GM19328 (cell line): ENCODE data around the gene SDC4.

Source experiments
- ATAC-seq: cut with Tn5 transposase; IDR thresholded peaks from one replicate; pipeline ENCODE4 v1.9.1; 2021; ENCODE audit warnings: mild to moderate bottlenecking, moderate library complexity; ENCODE audit not compliant: unreplicated experiment

Gene SDC4

DNA sequence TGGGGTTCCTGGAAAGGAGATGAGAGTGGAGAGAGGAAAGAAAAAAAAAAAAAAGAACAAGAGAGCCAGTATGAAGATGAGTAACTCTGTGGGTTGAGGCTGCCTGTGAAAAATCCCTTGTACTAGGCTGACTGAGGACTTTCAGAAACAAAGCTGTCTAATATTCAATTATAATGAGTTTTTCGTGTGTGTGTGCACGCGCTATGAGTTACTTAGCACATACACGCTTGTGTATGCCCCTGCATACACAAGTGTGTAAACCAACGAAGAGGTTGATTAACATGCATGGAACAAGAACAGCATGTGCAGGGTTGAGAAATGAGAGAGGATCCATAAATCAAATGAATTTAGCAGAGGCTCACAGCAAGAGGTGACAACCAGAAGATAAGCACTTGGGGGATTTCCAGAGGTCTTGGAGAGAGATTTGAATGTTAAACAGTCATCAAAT lies 46.4 kb downstream of the SDC4 start:
- no peak for ATAC-seq

- ATAC-seq, result no peak
Measured at GRCh38 chr20:45300961-45301360, 47.3 kb downstream of the SDC4 start.

- ATAC-seq, result no peak
Measured at GRCh38 chr20:45299786-45300185, 48.4 kb downstream of the SDC4 start.

GRCh38 chr20:45297786-45298497 lies 50.3 kb downstream of the SDC4 start:
- no peak for ATAC-seq

- no peak for ATAC-seq
Measured at GRCh38 chr20:45294659-45295058, 53.6 kb downstream of the SDC4 start.

DNA sequence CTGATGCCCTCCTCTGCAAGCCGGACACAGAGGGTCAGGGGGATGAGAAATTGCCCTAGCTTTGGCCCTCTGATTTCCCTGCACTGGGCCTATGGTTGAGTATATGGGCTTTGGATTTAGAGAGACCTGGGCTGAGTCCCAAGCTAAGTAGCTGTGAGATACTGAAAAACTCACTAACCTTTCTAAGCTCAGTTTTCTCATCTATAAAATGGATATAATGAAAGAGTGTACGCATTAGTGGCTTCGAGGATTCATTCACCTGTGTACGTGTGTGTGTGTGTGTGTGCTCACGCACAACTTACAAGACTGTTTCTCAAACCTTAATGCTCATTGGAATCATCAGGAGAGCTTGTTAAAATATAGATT lies 54.2 kb downstream of the SDC4 start:
- ATAC-seq, result no peak

DNA sequence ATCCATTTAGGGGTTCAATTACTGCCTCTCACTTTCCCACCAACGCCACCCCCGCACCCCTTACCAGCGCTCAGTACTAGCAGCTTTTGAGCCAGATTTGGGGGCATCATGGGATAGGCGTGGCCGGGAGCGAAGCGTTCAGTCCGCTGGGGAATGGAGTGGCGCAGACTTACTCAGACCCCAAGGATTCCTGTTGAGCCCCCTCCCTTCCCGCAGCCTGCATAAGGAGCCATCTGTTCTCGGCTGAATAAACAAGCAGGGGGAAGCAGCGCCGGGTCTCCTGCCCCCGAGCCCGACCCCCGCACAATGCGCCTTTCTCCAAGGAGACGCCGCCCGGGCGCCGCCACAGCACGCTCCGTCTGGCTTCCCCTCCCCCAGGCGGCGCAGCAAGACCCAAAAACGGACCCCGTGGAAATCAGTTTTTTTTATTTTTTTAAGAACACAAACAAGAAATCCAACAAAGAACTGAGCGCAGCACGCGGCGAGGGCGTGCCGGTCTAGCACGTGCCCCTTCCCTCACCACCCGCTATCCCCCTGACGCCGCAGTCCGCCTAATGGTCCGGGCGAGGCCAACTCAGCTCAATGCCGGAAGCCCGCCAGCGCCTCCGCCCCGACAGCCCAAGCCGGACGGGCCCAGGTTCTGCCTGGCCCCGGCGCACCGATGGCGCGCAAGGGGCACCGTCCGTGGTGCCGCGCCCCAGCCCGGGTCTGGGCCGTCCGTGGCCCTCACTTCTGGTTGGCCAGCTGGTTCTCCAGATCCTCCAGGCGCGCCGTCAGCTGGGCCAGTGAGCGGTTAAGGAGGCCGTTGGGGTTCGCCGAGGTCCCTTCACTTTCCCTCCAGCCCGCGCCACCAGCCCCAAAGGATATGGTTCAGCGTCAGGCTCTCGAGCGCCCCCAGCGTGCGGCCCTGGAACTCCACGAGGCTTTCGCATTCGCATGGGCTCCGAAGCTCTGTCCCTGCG lies 54.9 kb downstream of the SDC4 start:
- no peak for ATAC-seq

GRCh38 chr20:45292343-45292742 lies 55.9 kb downstream of the SDC4 start:
- ATAC-seq, result no peak

DNA sequence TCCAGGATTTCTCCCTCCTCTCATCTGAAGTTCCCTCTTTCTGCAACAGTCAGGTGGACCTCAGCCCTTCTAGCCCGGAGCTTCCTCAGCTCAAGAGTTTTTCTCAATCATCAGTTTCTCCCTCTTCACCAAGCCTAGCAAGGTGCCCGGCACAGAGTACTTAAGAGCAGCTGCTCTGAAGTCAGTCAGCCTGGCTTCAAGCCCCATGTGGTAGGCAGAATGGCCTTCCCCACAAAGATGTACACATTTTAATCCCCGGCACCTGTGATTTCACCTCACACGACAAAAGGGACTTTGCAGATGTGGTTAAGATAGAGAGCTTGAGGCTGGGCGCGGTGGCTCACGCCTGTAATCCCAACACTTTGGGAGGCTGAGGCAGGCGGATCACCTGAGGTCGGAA lies 56.7 kb downstream of the SDC4 start:
- no peak for ATAC-seq

GRCh38 chr20:45290677-45291355 lies 57.4 kb downstream of the SDC4 start:
- ATAC-seq, result no peak

DNA sequence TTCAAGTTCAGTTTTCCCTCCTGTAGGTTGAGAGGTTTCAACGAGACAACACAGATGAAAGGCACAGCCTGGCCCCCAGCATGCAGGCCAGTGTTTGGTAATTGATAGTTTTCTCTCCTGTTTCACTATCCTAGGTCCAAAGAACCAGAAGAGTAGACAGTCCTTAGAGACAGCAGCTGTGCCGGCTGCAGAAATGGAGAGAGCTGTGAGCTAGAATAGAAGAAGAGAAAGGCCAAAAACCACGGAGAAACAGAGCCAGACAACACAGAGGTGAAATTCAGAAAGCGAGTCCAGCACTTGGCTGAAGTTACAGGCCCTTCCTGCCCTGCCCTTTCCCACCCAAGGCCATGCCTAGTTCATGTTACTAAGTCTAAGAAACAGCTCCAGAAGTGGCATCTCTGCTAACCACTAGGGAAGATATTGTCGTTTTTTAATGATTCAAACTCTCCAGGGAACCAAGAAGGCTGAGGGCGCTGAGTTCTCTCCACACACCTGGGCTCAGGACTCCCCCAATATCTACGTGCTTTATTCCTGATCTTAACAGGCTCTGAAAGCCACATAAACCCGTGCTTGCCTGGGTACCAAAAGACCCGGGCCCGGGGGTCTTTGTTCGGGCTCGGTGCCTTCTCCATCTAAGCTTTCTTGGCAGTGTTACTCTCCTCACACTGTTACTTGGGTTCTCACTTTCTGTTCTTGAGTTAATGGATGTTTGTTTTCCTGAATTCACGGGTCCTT lies 58.1 kb downstream of the SDC4 start:
- no peak for ATAC-seq

DNA sequence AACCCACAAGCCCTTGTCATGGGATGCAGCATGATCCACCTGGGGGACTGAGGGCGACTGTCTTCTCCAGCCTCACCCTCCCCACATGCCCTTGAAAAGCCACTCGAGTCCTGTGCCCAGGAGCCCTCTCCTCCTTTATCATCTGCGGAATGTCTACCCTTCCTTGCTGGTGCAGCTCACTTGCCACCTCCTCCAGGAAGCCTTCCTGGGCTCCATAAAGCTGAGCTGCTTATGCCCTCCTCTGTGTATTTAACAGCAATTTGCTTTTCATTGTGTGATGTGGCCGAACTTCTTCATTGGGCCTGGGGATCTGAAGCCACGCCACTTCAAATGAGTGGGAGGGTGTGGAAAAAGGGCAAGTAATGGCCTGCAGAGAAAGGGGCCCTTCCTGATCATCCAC lies 59.4 kb downstream of the SDC4 start:
- ATAC-seq, result no peak

- ATAC-seq, result no peak
Measured at GRCh38 chr20:45288376-45288775, 59.8 kb downstream of the SDC4 start.

- no peak for ATAC-seq
Measured at GRCh38 chr20:45283551-45284057, 64.6 kb downstream of the SDC4 start.

DNA sequence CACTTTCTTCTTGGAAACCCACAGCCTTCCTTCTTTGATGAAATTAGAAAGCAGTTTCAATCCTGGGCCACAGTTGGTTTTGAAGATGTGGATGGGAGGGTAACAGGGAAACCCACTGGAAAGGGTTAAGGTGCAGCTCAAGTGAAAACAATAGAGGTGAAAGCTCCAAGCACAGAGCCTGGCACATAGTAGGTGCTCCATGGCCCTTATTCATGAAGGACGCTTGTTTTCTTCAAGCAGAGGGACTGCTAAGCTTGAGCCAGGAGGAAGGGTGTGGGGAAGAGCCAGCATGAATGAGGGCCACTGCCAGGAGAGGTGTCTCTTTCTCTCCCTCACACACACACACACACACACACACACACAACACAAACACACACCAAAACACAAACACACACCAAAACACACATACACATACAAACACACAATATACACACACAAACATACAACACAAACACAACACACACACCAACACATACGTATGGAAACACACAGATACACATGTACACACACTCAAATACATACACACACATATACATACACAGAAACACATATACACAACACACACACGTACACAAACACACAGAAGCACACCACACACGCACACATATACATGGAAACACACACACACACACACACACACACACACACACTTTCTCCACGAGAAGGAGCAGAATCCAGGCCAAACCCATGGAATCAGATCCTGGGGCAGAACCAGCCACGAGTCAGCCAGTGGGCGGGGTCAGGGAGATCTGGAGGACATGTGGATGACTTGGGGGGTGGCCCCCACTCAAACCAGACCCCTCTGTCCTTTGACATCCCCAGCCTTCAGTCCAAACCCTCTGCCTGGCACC lies 65.3 kb downstream of the SDC4 start:
- ATAC-seq, result no peak

GRCh38 chr20:45279992-45280391 lies 68.2 kb downstream of the SDC4 start:
- ATAC-seq, result no peak

GRCh38 chr20:45275338-45275737 lies 72.9 kb downstream of the SDC4 start:
- ATAC-seq, result no peak
